Lung (tissue), 12 donors: ENCODE data around the gene TENM3. TPM values are rescaled to one million over a fixed set of nuclear protein-coding genes. Genes with fewer than 3 reads are reported as not detected.

Source experiments
- ATAC-seq: fragments of 200-7000 bp; cut with Tn5 transposase; one replicate; pipeline ENCODE4 v1.9.1; 2020; ENCODE audit warnings: moderate number of reproducible peaks; ENCODE audit not compliant: insufficient read depth, low FRiP score
- DNase-seq, 3 donors: peaks; one replicate each; pipeline ENCODE4 v3.0.0-alpha.2; 2013 to 2017
- H3K27ac ChIP-seq, 2 donors: one replicate each; pipeline ENCODE4 v1.5.1; 2013; ENCODE audit warnings: mild to moderate bottlenecking in 2 of 2, moderate library complexity in 2 of 2, control low read depth in 1 of 2, inconsistent platforms in 1 of 2, low read depth in 1 of 2, low read length in 1 of 2
- H3K27me3 ChIP-seq, 3 donors: one replicate each; pipeline ENCODE4 v1.5.1; 2013; ENCODE audit warnings: low read length in 2 of 3; ENCODE audit not compliant: control insufficient read depth in 3 of 3, insufficient read depth in 3 of 3
- H3K36me3 ChIP-seq, 4 donors: one replicate each; pipeline ENCODE4 v1.5.1; 2013; ENCODE audit warnings: low read length in 4 of 4, mild to moderate bottlenecking in 1 of 4, moderate library complexity in 1 of 4; ENCODE audit not compliant: control insufficient read depth in 4 of 4, insufficient read depth in 4 of 4
- H3K4me1 ChIP-seq, 5 donors: one replicate each; pipeline ENCODE4 v1.5.1; 2013; ENCODE audit warnings: low read length in 5 of 5, mild to moderate bottlenecking in 2 of 5, moderate library complexity in 1 of 5; ENCODE audit not compliant: control insufficient read depth in 5 of 5, insufficient read depth in 5 of 5
- H3K4me3 ChIP-seq: one replicate; pipeline ENCODE4 v1.5.1; 2013; ENCODE audit warnings: mild to moderate bottlenecking, control low read depth, moderate library complexity
- H3K9ac ChIP-seq, 2 donors: one replicate each; pipeline ENCODE4 v1.5.1; 2013; ENCODE audit warnings: low read length in 2 of 2, control low read depth in 1 of 2; ENCODE audit not compliant: insufficient read depth in 1 of 2
- H3K9me3 ChIP-seq, 4 donors: one replicate each; pipeline ENCODE4 v1.5.1; 2013; ENCODE audit warnings: low read length in 3 of 4, mild to moderate bottlenecking in 1 of 4, moderate library complexity in 1 of 4; ENCODE audit not compliant: control insufficient read depth in 4 of 4, insufficient read depth in 3 of 4
- CTCF ChIP-seq: IDR thresholded peaks from 2 replicates; pipeline ENCODE4 v1.5.1; 2012; ENCODE audit warnings: mild to moderate bottlenecking; ENCODE audit errors: control extremely low read depth, extremely low read depth
- WGBS, 2 donors: extraction: QIAGEN DNeasy Blood & Tissue Kit; methylation state at CpG; one replicate each; pipeline ENCODE4 v1.1.7; 2013; 5-methylcytosine and 5-hydroxymethylcytosine counted together
- polyA plus RNA-seq, 2 donors: library from polyadenylated mRNA; stranded (reverse); fragments of 200-250 nt; gene quantifications; one replicate each; pipeline ENCODE4 v1.2.1, GENCODE V29; 2013
- total RNA-seq, 2 donors: library from RNA; depleted of rRNA in 1 of 2; stranded (reverse); fragments of >200 nt in 1 of 2; gene quantifications; one replicate each; pipeline ENCODE4 v1.2.1, GENCODE V29; 2014 to 2021
- donor health status: control.
- donor health status: control.
- donor health status: Bipolar disorder and iron deficiency.
- donor health status: healthy.
- donor health status: DM: yes; HTN: yes; CAD: no.

The TENM3 gene
- total and polyA plus RNA-seq, 4 donors = 0.14 to 5.3 (median 2.2) TPM

DNA sequence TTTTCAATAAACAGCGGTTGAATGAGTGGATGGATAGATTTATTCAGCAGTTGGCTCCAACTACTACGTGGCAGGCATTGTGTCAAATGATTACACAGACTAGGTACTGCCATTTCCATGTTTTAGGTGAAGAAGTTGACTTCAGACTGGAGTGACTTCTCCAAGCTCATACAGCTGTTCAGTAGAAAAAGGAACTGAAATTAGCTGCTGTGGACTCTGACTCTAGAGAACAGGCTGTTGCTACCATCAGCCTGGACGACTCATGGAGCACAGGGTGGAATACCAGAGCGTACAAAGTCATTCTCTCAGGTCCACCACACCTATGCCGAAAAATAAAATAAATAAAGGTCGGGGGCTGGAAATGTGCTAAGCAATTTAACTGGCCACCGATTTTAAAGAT, 45.3 kb downstream of the TENM3 start:
- Histone ChIP-seq H3K27ac (no peak overlapping the region), H3K4me3 (no peak overlapping the region), H3K36me3 (no peaks in the 10 kb centered on the region), H3K9ac (no peak overlapping the region), H3K27me3 (peaks cover 0 to 42% (median 0%) of the 10 kb centered on the region in 3 donors), H3K9me3 (peaks cover 0 to 3% (median 0%) of the 10 kb centered on the region in 4 donors), H3K4me1 (no peaks in the 10 kb centered on the region)
- DNase-seq (no peak), ATAC-seq (no peak)
- 88 to 89% methylated on average over 7 of the region's 7 CpGs for WGBS, 2 donors
- TF ChIP-seq CTCF = no peak

GRCh38 chr4:182289809-182290208, 46.6 kb downstream of the TENM3 start:
- Histone ChIP-seq H3K9me3 (peaks cover 0 to 3% (median 0%) of the 10 kb centered on the region in 4 donors), H3K27ac (no peak overlapping the region), H3K4me3 (no peak overlapping the region), H3K4me1 (no peaks in the 10 kb centered on the region), H3K27me3 (peaks cover 0 to 40% (median 0%) of the 10 kb centered on the region in 3 donors), H3K9ac (no peak overlapping the region), H3K36me3 (no peaks in the 10 kb centered on the region)
- DNase-seq (no peak), ATAC-seq (no peak)
- 82 to 84% methylated on average over 13 of the region's 13 CpGs for WGBS, 2 donors
- no peak for TF ChIP-seq CTCF

GRCh38 chr4:182291175-182291574, 48.0 kb downstream of the TENM3 start:
- WGBS, 2 donors = 74 to 89% methylated on average over 8 of the region's 8 CpGs
- no peak for ATAC-seq
- H3K36me3 ChIP-seq = no peaks in the 10 kb centered on the region

More at GRCh38 chr4:182291175-182291574, 48.0 kb downstream of the TENM3 start:
- no peak for DNase-seq
- Histone ChIP-seq H3K4me1 (no peaks in the 10 kb centered on the region), H3K9ac (no peak overlapping the region), H3K4me3 (no peak overlapping the region), H3K27me3 (peaks cover 0 to 29% (median 0%) of the 10 kb centered on the region in 3 donors), H3K9me3 (peaks cover 0 to 3% (median 0%) of the 10 kb centered on the region in 4 donors), H3K27ac (no peak overlapping the region)
- no peak for TF ChIP-seq CTCF
